Activated CD8-positive, alpha-beta T cell treated with anti-CD3 and anti-CD28 coated beads for 36 hours (primary cell): ENCODE data around the gene RSAD2. TPM values are rescaled to one million over a fixed set of nuclear protein-coding genes. Genes with fewer than 3 reads are reported as not detected.
"Not testable (repeated sequence)": the region's sequence is repeated elsewhere in the genome, so short reads cannot be mapped to it uniquely, and the experiment has no call there.

Source experiments
- ATAC-seq: fragments of 200-7000 bp; cut with Tn5 transposase; one replicate; pipeline ENCODE4 v1.10.0; 2021; ENCODE audit warnings: mild to moderate bottlenecking, moderate library complexity
- CTCF ChIA-PET: fragments of 350-600 bp; sonication (Branson Sonifier 250); formaldehyde crosslinking; loops from one replicate; lab custom pipeline; 2021; ENCODE audit warnings: antibody characterized with exemption; lab: Charles Lee
- POLR2A ChIA-PET: fragments of 350-600 bp; sonication (Branson Sonifier 250); formaldehyde crosslinking; loops from one replicate; lab custom pipeline; 2021; ENCODE audit warnings: antibody characterized with exemption; lab: Charles Lee
- DNase-seq: peaks from one replicate; pipeline ENCODE4 v3.0.0-alpha.2; 2020
- H3K27ac Mint-ChIP-seq: one replicate; pipeline ENCODE4 v1.8.0; 2021; ENCODE audit warnings: mild to moderate bottlenecking, mixed read lengths
- H3K27me3 Mint-ChIP-seq: one replicate; pipeline ENCODE4 v1.8.0; 2021; ENCODE audit warnings: mixed read lengths
- H3K36me3 Mint-ChIP-seq: one replicate; pipeline ENCODE4 v1.8.0; 2021; ENCODE audit warnings: low read depth, mixed read lengths
- H3K4me1 Mint-ChIP-seq: one replicate; pipeline ENCODE4 v1.8.0; 2021; ENCODE audit warnings: low read depth, mixed read lengths
- H3K4me3 Mint-ChIP-seq: one replicate; pipeline ENCODE4 v1.8.0; 2021; ENCODE audit warnings: mild to moderate bottlenecking, moderate library complexity, mixed read lengths
- H3K9me3 Mint-ChIP-seq: one replicate; pipeline ENCODE4 v1.8.0; 2021; ENCODE audit warnings: mixed read lengths
- intact Hi-C: fragments of 100-400 bp; cut with micrococcal nuclease; formaldehyde crosslinking; loops from one replicate; pipeline ENCODE4 v1.10.0; 2022
- total RNA-seq, 2 experiments: library from RNA; stranded (reverse); gene quantifications; one replicate each; pipeline ENCODE4 v1.2.3, GENCODE V29; 2021
- TF ChIP-seq, protein P1 (sequence below): fragments of 200-600 bp; IDR thresholded peaks from one replicate; pipeline ENCODE4 v1.8.0; 2022; ENCODE audit warnings: antibody characterized with exemption, mild to moderate bottlenecking

The RSAD2 gene
- total RNA-seq, 2 experiments from 2014 or later = 2.8 to 3.7 TPM

DNA sequence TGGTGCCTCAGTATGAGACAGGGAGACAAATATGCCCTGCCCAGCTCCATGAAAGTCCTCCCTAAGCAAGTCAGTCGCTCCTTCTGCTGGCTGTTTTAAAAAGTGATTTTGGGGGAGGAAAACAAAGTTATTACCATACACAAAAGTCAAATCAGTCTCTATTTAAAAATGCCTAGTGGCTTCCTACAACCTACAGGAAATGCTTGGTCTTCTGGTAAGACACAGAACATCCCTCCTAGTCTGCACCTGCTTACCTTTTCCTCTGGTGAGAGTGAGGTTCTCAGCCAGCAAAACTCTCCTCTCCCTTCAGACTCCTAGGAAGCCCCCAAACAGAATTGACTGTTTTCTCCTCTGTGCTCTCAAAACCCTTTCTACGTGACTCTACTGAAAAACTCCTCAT lies 25.4 kb upstream of the RSAD2 start:
- POLR2A ChIA-PET = interaction anchor here (0.6 kb wide), 1 partner anchor 62 kb away, joined by 3 read pairs; no protein-coding TSS in a partner anchor
- TF ChIP-seq, protein P1, sequence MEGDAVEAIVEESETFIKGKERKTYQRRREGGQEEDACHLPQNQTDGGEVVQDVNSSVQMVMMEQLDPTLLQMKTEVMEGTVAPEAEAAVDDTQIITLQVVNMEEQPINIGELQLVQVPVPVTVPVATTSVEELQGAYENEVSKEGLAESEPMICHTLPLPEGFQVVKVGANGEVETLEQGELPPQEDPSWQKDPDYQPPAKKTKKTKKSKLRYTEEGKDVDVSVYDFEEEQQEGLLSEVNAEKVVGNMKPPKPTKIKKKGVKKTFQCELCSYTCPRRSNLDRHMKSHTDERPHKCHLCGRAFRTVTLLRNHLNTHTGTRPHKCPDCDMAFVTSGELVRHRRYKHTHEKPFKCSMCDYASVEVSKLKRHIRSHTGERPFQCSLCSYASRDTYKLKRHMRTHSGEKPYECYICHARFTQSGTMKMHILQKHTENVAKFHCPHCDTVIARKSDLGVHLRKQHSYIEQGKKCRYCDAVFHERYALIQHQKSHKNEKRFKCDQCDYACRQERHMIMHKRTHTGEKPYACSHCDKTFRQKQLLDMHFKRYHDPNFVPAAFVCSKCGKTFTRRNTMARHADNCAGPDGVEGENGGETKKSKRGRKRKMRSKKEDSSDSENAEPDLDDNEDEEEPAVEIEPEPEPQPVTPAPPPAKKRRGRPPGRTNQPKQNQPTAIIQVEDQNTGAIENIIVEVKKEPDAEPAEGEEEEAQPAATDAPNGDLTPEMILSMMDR = no peak
- intact Hi-C loops = no loop called here
- Mint-ChIP-seq H3K36me3 (peaks cover 40% of the 10 kb centered on the region), H3K4me3 (no peak overlapping the region), H3K9me3 (peaks cover 12% of the 10 kb centered on the region), H3K27ac (no peak overlapping the region), H3K27me3 (no peaks in the 10 kb centered on the region), H3K4me1 (peaks cover 3% of the 10 kb centered on the region)
- no peak for DNase-seq
- CTCF ChIA-PET = no interaction called here
- ATAC-seq = no peak

DNA sequence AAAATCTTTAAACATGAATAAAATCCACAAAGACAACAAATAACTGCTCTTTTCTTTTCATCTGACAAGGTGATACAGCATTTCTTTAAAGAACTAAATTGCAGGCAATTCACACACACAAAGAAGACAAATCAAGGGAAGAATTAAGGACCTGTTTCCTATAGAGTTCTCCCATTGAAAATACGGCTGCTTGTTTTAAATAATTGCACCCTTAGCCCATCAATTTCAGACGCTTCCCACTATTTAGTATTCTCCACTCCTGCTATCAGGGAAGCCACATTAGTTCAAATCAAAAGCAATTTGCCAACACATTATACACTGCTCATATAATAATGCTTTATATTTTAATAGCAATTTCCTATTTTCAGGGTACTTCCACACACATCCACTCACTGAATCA lies 23.2 kb upstream of the RSAD2 start:
- no peak for ATAC-seq
- H3K36me3 Mint-ChIP-seq = peaks cover 38% of the 10 kb centered on the region
- no peaks in the 10 kb centered on the region for H3K4me1 Mint-ChIP-seq
- TF ChIP-seq, protein P1 = no peak
- ChIA-PET CTCF (no interaction called here), POLR2A (no interaction called here)
- no peak for DNase-seq
- H3K9me3 Mint-ChIP-seq = peaks cover 9% of the 10 kb centered on the region
- intact Hi-C loops = no loop called here
- H3K27ac Mint-ChIP-seq = no peak overlapping the region
- no peaks in the 10 kb centered on the region for H3K27me3 Mint-ChIP-seq
- no peak overlapping the region for H3K4me3 Mint-ChIP-seq

DNA sequence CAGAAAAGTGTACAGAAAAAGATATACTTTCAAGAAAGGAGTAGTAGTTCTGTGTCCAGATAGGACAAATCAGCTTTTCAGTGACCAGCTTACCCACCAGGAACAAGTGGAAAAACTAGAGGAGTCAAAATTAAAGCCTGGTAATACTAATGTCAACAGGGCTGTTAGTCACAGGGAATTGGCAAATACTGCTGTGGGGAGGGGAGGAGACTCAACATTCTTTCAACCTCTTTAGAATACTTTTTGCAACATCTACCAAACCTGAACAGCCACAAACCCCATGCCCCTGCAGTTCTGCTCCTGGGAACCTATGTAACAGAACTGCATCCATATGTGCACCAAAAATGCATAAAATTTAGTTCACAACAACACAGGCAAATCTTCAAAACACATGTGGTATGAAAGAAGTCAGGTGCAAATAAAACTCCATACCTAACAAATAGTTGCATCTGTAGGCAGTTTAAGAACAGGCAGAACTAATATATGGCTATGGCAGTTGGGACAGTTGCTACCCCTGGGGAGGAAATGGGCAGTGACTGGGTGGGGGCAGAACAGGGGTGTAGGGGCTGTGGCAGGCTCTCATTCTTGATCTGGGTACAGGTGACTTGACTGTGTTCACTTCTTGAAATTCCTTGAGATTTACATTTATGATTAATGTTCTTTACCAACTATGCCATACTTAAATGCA lies 21.6 kb upstream of the RSAD2 start:
- TF ChIP-seq, protein P1 = no peak
- DNase-seq = no peak
- Mint-ChIP-seq H3K27me3 (no peaks in the 10 kb centered on the region), H3K27ac (no peak overlapping the region), H3K36me3 (peaks cover 40% of the 10 kb centered on the region), H3K4me1 (no peaks in the 10 kb centered on the region), H3K9me3 (peaks cover 17% of the 10 kb centered on the region), H3K4me3 (no peak overlapping the region)
- no peak for ATAC-seq
- intact Hi-C loops = no loop called here
- ChIA-PET CTCF (interaction anchor here (1.2 to 1.6 kb wide), 2 partner anchors 30 to 189 kb away, joined by 4 read pairs; no protein-coding TSS in a partner anchor), POLR2A (no interaction called here)

DNA sequence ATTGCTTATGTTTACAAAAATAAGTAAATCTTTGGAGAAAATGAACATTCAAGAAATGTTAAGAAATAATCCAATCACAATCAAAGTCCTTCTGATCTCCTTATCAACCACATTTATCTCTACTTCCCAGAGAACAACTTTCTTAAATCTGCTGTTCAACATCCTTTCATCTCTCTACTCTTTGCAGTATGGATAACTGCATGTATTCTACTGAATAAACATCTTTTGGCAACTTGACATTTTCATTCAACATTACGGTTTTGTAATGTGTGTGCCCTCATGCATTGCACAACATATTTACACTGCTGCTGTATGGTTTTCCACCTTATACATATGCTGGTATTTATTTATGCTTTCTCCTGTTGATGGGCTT lies 21.0 kb upstream of the RSAD2 start:
- DNase-seq = no peak
- H3K4me1 Mint-ChIP-seq = no peaks in the 10 kb centered on the region
- TF ChIP-seq, protein P1 = no peak
- H3K27me3 Mint-ChIP-seq = no peaks in the 10 kb centered on the region
- peaks cover 17% of the 10 kb centered on the region for H3K9me3 Mint-ChIP-seq
- no peak overlapping the region for H3K4me3 Mint-ChIP-seq
- intact Hi-C loops = no loop called here
- ChIA-PET CTCF (interaction anchor here (1.4 to 1.6 kb wide), 2 partner anchors 31 to 188 kb away, joined by 4 to 5 read pairs; no protein-coding TSS in a partner anchor), POLR2A (no interaction called here)
- H3K36me3 Mint-ChIP-seq = peaks cover 40% of the 10 kb centered on the region
- ATAC-seq = no peak
- no peak overlapping the region for H3K27ac Mint-ChIP-seq

DNA sequence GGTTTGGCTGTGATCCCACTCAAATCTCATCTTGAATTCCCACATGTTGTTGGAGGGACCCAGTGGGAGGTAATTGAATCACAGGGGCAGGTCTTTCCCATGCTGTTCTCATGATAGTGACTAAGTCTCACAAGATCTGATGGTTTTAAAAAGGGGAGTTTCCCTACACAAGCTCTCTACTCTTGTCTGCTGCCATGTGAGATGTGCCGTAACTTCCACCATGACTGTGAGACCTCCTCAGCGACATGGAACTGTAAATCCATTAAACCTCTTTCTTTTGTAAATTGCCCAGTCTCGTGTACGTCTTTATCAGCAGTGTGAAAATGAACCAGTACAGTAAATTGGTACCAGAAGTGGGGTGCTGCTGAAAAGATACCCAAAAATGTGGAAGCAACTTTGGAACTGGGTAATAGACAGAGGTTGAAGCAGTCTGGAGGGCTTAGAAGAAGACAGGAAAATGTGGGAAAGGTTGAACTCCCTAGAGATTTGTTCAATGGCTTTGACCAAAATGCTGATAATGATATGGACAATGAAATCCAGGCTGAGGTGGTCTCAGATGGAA lies 19.0 kb upstream of the RSAD2 start:
- H3K27me3 Mint-ChIP-seq, H3K27ac Mint-ChIP-seq, H3K4me1 Mint-ChIP-seq, H3K4me3 Mint-ChIP-seq, DNase-seq, intact Hi-C loops, CTCF ChIA-PET, ATAC-seq: not testable (repeated sequence)
- H3K36me3 Mint-ChIP-seq = peaks cover 37% of the 10 kb centered on the region
- POLR2A ChIA-PET = interaction anchor here (0.5 kb wide), 1 partner anchor 149 kb away, joined by 3 read pairs; no protein-coding TSS in a partner anchor
- peaks cover 17% of the 10 kb centered on the region for H3K9me3 Mint-ChIP-seq
